ENCODE data around the gene HCK.

- TF ChIP-seq CTCF (IDR thresholded peaks at IDR 0.05; ENCODE audit: insufficient read depth, low read length, poor library complexity, severe bottlenecking) (no peak), EZH2phosphoT487 (conservative IDR thresholded peaks at IDR 0.05; ENCODE audit: low read length) (no peak)
These were observed 31.4 kb downstream of the HCK start for GRCh38 chr20:32083469-32083868.
